ENCODE measurements around the gene DDX27.
A peak's percentile ranks its signal among the peaks of the same experiment; 100 is the strongest.
"Not testable (repeated sequence)": the region's sequence is repeated elsewhere in the genome, so short reads cannot be mapped to it uniquely, and the experiment has no call there.

The DDX27 gene, protein sequence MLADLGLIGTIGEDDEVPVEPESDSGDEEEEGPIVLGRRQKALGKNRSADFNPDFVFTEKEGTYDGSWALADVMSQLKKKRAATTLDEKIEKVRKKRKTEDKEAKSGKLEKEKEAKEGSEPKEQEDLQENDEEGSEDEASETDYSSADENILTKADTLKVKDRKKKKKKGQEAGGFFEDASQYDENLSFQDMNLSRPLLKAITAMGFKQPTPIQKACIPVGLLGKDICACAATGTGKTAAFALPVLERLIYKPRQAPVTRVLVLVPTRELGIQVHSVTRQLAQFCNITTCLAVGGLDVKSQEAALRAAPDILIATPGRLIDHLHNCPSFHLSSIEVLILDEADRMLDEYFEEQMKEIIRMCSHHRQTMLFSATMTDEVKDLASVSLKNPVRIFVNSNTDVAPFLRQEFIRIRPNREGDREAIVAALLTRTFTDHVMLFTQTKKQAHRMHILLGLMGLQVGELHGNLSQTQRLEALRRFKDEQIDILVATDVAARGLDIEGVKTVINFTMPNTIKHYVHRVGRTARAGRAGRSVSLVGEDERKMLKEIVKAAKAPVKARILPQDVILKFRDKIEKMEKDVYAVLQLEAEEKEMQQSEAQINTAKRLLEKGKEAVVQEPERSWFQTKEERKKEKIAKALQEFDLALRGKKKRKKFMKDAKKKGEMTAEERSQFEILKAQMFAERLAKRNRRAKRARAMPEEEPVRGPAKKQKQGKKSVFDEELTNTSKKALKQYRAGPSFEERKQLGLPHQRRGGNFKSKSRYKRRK

DNA sequence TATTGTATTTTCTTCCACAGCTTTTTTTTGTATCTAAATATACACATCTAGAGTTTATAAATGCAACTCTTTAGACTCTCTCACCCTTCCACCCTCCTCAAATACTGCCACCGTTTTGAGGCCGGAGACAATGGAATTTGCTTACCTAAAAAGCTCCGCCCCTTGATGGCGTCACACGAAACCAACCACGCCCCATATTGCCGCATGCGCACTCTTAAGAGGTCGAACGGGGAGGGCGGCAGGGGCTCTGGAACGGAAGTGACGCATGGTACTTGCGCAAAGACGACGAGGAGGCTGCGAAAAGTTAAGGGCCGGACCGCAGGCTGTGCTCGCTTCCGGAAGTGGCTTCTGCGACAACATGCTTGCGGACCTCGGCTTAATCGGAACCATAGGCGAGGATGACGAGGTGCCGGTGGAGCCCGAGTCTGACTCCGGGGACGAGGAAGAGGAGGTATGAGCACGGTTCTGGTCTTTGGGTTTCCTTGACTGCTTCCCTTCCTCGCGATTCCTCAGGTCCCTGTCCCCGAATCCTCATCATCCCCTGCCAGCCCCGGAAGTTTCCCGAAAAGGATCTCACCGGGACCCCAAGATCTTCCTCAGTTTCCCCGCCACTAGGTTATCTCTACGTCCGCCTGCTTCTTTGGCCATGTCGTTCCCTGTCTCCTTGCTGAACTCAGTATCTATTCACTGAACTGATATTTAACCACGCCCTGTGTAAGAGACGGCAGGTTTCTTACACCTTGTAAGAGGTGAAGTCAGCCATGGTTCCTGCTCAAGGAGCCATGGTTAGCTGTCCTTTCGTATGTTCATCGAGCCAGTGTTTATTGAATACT, at the start of gene DDX27:
TSS of gene DDX27 (plus strand) at position 326 of the 833 bp plus-strand sequence. CDS start at position 359, 33 bp downstream.
- DNase-seq (ENCODE audit: low read depth, low spot score) = peak; percentile 83

DNA sequence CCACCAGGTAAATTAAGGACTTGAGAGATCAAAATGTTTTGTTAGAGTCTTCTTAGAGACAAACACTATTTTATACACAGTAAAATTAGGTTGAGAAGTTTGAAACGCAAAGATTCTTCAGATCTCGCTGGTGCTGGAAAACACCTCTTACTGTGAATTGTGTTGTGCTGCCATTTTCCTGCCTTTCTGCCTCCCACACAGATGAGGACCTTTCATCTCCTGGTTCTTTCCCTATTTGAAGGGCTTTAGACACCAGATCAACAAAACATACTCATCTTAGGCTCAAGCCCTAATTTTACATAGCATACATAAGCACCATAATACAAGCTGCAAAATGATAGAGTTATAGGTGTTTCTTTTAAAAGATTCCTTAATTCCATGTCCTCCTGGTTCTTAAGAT, 49.7 kb upstream of the DDX27 start:
- DNase-seq (ENCODE audit: low read depth, low spot score) = no peak

GRCh38 chr20:49170714-49171113, 48.5 kb upstream of the DDX27 start:
- no peak for DNase-seq (ENCODE audit: low read depth, low spot score)

GRCh38 chr20:49171909-49172308, 47.3 kb upstream of the DDX27 start:
- no peak for DNase-seq (ENCODE audit: low read depth, low spot score)

DNA sequence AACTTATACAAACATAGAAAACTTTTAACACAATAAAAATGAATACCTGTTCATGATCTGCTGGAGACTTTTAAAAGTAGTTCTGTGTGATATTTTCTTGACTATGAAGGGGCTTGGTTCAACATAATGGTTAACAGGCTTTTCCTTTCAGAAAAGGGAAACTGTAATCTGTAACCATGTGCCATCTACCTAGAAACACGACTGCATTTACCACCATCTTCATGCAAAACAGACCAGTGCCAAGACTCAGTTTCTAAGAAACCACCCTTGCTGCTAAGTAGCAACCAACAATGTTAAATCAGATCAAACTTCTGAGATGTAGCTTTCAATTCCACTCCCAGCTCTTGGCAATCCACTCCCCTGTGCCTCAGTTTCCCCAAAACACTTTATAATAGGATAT, 46.8 kb upstream of the DDX27 start:
- no peak for DNase-seq (ENCODE audit: low read depth, low spot score)

- DNase-seq (ENCODE audit: low read depth, low spot score) = no peak
Observed at GRCh38 chr20:49174183-49174582, 45.0 kb upstream of the DDX27 start.

DNA sequence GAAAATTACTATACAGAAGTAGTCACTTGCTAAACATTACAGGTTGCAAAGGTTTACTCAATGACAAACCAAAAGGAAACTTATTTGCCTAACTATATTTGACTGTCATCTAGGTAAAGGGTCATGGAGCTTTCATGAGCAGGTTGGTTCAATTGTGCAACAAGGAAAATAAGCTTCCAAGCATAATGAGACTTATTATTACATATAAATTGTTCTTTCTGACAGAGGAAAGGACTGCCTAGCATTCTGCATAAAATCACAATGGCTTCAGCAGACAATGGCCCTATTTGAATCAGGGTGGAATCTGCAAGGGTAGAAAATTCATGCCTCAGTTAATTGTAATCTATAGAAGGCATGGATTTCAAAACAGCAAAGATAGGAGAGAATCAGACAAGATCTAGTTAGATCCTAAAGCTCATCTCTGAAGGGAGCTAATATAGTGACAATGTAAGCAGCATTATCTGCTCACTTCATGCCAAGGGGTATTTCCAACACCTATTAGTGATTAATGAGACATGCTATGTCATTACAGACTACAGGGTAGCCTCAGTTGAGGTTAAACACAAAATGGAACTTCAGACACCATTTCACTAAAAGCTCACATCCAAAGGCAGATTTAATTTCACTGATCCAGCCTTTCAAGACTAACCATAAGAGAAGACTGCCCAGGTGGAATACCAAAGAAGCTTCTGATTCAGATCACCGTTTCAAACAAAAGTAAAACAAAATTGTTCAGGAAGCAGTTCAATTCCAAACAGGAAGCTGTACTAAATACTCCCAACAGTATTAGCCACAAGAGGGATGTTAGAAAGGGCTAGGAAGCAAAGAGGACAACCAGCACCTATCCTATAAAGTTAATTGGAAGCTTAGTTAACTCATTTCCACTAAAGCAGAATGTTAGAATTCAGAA, 39.6 kb upstream of the DDX27 start:
- no peak for DNase-seq (ENCODE audit: low read depth, low spot score)

- DNase-seq (ENCODE audit: low read depth, low spot score) = no peak
Observed at GRCh38 chr20:49181265-49181877, 37.8 kb upstream of the DDX27 start.

GRCh38 chr20:49183444-49183843, 35.8 kb upstream of the DDX27 start:
- DNase-seq (ENCODE audit: low read depth, low spot score) = no peak

DNA sequence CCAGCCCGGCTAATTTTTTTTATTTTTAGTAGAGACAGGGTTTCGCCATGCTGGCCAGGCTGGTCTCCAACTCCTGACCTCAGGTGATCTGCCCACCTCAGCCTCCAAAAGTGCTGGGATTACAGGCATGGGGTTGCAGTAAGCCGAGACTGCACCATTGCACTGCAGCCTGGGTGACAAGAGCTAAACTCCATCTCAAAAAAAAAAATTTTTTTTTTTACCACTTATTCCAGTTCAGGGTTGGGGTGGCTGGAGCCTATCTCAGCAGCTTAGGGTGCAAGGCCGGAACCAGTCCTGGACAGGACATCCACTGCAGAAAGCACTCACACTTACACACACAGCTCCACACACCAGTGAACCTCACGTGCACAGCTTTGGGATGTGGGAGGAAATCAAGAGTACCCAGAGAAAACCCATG, 35.1 kb upstream of the DDX27 start:
- DNase-seq (ENCODE audit: low read depth, low spot score) = not testable (repeated sequence)

DNA sequence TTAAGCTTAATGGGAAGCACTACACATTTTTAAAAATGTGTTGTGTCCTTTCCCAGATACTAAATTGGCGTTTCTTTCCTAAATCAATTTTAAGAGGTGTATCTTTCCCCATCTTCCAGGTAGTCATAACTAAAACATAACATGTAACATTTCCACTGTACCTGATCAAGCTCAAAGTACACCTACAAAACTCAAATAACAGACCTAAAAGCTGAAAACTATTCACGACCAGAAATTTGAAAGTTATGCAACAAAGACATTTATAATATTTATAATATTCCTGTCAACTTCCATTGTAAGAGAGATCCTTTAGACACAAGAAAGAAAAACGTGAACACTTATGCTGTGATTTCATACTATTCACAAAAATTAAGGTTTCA, 34.5 kb upstream of the DDX27 start:
- no peak for DNase-seq (ENCODE audit: low read depth, low spot score)

GRCh38 chr20:49185071-49185761, 34.0 kb upstream of the DDX27 start:
- DNase-seq (ENCODE audit: low read depth, low spot score) = no peak

- peak; percentile 38 for DNase-seq (ENCODE audit: low read depth, low spot score)
Observed at GRCh38 chr20:49186535-49187329, 32.5 kb upstream of the DDX27 start.

GRCh38 chr20:49187330-49187850, 31.8 kb upstream of the DDX27 start:
- no peak for DNase-seq (ENCODE audit: low read depth, low spot score)

DNA sequence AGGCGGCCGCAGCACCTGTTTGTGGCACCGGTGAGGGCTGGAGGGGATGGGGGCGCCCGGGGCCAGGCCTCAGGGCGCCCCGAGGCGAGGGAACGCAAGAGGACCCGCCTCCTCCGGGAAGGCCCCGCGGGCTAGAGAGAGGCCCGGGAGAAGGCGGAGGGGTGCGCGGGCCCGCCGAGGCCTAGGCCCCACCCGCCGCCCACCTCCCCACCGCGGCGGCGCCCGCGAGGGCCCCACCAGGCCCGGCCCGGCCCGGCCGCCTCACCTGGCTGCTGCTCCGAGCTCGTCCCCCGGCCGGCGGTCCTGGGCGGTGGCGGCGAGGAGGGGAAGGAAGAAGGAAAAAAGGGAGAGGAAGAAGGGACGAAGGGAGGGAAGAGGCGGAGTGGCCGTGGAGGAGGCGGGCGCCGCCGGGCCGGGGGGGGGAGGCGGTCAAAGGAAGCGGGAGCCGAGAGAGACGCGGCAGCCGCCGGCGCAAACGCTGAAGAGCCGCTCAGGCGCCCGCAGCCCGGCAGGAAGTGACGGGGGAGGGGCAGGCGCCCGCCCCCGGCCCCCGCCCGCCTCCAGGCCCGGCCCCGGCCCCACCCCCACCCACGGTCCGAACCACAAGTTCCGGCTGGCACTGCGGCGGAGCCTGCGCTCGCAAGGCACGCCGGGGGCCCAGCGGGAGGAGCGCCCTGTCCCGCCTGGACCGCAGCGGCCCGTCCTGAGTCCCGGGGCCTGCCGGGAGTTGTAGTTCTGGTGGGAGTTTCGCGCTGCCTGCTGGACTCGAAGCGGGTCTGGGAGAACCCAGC, 31.2 kb upstream of the DDX27 start, which contains the start of gene STAU1:
TSS of gene STAU1 (minus strand) at position 484 of the 791 bp plus-strand sequence. CDS start 22,133 bp downstream, outside the sequence.
- peak; percentile 85 for DNase-seq (ENCODE audit: low read depth, low spot score)

- not testable (repeated sequence) for DNase-seq (ENCODE audit: low read depth, low spot score)
Observed at GRCh38 chr20:49192944-49193518, 26.2 kb upstream of the DDX27 start.

DNA sequence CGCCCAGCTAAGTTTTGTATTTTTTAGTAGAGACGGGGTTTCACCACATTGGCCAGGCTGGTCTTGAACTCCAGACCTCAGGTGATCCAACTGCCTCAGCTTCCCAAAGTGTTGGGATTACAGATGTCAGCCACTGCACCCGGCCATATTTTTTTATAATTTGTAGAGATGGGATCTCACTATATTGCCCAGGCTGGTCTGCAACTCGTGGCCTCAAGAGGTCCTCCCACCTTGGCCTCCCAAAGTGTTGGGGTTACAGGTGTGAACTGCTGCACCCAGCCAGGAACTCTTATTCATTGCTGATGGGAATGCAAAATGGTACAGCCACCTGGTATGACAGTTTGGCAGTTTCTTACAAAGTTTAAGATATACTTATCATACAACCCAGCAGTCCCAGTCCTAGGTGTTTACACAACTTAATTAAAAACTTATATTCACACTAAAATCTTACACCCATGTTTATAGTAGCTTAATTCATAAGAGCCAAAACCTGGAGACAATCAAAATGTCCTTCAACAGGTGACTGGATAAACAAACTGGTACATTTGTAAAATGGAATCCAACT, 19.4 kb upstream of the DDX27 start:
- no peak for DNase-seq (ENCODE audit: low read depth, low spot score)

Data from activated naive CD8-positive, alpha-beta T cell treated with anti-CD3 and anti-CD28 coated beads, Interleukin-2, amount 50 U/mL, for 16 hours (primary cell).